ENCODE measurements around the gene FOXJ1. TPM values are rescaled to one million over a fixed set of nuclear protein-coding genes. Genes with fewer than 3 reads are reported as not detected.

Gene FOXJ1
- total RNA-seq, 1 donor from 2014 or later: under 0.01 TPM

GRCh38 chr17:76107509-76107908, 33.5 kb downstream of the FOXJ1 start:
- Histone ChIP-seq H3K4me3 (ENCODE audit: low read length in 3 of 3) (no peak overlapping the region), H3K27ac (ENCODE audit: low read depth, low read length) (no peak overlapping the region), H3K36me3 (ENCODE audit: control insufficient read depth in 3 of 3, insufficient read depth in 3 of 3, low read length in 3 of 3) (peaks cover 0 to 2% (median 0%) of the 10 kb centered on the region in 3 donors), H3K27me3 (ENCODE audit: control insufficient read depth in 3 of 3, insufficient read depth in 3 of 3, low read length in 3 of 3) (no peaks in the 10 kb centered on the region), H3K9me3 (ENCODE audit: control insufficient read depth in 3 of 3, low read length in 3 of 3) (no peaks in the 10 kb centered on the region), H3K9ac (ENCODE audit: low read depth in 1 of 3, low read length in 3 of 3) (no peak overlapping the region), H3K4me1 (ENCODE audit: control insufficient read depth in 3 of 3, insufficient read depth in 3 of 3, low read length in 3 of 3) (peaks cover 7 to 15% (median 12%) of the 10 kb centered on the region in 3 donors)

DNA sequence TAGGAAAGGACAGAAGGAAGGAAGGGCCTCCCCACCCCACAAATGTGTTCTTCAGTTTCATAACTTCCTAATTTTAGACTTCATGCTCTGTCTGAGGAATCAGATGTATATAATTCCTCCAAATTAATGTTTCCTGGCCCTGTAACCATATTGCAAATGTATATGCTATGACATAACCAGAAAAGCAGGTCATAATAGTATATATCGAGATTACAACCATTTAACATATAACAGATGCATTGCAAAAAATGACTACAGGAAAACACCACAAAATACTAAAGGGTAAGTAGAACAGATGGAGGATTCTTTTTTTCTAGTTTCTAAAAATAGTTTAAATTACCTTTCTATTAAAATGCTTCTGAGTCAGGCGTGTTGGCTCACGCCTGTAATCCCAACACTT, 34.3 kb downstream of the FOXJ1 start:
- H3K36me3 ChIP-seq (ENCODE audit: control insufficient read depth in 3 of 3, insufficient read depth in 3 of 3, low read length in 3 of 3): peaks cover 1 to 8% (median 2%) of the 10 kb centered on the region in 3 donors
- no peak overlapping the region for H3K4me3 ChIP-seq (ENCODE audit: low read length in 3 of 3)
- no peaks in the 10 kb centered on the region for H3K9me3 ChIP-seq (ENCODE audit: control insufficient read depth in 3 of 3, low read length in 3 of 3)
- peaks cover 15 to 19% (median 16%) of the 10 kb centered on the region in 3 donors for H3K4me1 ChIP-seq (ENCODE audit: control insufficient read depth in 3 of 3, insufficient read depth in 3 of 3, low read length in 3 of 3)
- no peaks in the 10 kb centered on the region for H3K27me3 ChIP-seq (ENCODE audit: control insufficient read depth in 3 of 3, insufficient read depth in 3 of 3, low read length in 3 of 3)
- no peak overlapping the region for H3K9ac ChIP-seq (ENCODE audit: low read depth in 1 of 3, low read length in 3 of 3)
- H3K27ac ChIP-seq (ENCODE audit: low read depth, low read length): no peak overlapping the region

GRCh38 chr17:76104896-76105231, 36.2 kb downstream of the FOXJ1 start:
- Histone ChIP-seq H3K27ac (ENCODE audit: low read depth, low read length) (no peak overlapping the region), H3K4me1 (ENCODE audit: control insufficient read depth in 3 of 3, insufficient read depth in 3 of 3, low read length in 3 of 3) (peaks cover 15 to 19% (median 16%) of the 10 kb centered on the region in 3 donors), H3K27me3 (ENCODE audit: control insufficient read depth in 3 of 3, insufficient read depth in 3 of 3, low read length in 3 of 3) (no peaks in the 10 kb centered on the region), H3K4me3 (ENCODE audit: low read length in 3 of 3) (no peak overlapping the region), H3K9ac (ENCODE audit: low read depth in 1 of 3, low read length in 3 of 3) (no peak overlapping the region), H3K9me3 (ENCODE audit: control insufficient read depth in 3 of 3, low read length in 3 of 3) (no peaks in the 10 kb centered on the region), H3K36me3 (ENCODE audit: control insufficient read depth in 3 of 3, insufficient read depth in 3 of 3, low read length in 3 of 3) (peaks cover 12 to 20% (median 13%) of the 10 kb centered on the region in 3 donors)

GRCh38 chr17:76104140-76104895, 36.7 kb downstream of the FOXJ1 start:
- Histone ChIP-seq H3K9ac (ENCODE audit: low read depth in 1 of 3, low read length in 3 of 3) (peak overlapping the region; percentile 71 to 91 (median 83)), H3K9me3 (ENCODE audit: control insufficient read depth in 3 of 3, low read length in 3 of 3) (no peaks in the 10 kb centered on the region), H3K27me3 (ENCODE audit: control insufficient read depth in 3 of 3, insufficient read depth in 3 of 3, low read length in 3 of 3) (no peaks in the 10 kb centered on the region), H3K4me1 (ENCODE audit: control insufficient read depth in 3 of 3, insufficient read depth in 3 of 3, low read length in 3 of 3) (peaks cover 15 to 19% (median 16%) of the 10 kb centered on the region in 3 donors), H3K36me3 (ENCODE audit: control insufficient read depth in 3 of 3, insufficient read depth in 3 of 3, low read length in 3 of 3) (peaks cover 18 to 22% (median 19%) of the 10 kb centered on the region in 3 donors), H3K4me3 (ENCODE audit: low read length in 3 of 3) (peak overlapping the region; percentile 72 to 95 (median 83)), H3K27ac (ENCODE audit: low read depth, low read length) (peak overlapping the region; percentile 69)

DNA sequence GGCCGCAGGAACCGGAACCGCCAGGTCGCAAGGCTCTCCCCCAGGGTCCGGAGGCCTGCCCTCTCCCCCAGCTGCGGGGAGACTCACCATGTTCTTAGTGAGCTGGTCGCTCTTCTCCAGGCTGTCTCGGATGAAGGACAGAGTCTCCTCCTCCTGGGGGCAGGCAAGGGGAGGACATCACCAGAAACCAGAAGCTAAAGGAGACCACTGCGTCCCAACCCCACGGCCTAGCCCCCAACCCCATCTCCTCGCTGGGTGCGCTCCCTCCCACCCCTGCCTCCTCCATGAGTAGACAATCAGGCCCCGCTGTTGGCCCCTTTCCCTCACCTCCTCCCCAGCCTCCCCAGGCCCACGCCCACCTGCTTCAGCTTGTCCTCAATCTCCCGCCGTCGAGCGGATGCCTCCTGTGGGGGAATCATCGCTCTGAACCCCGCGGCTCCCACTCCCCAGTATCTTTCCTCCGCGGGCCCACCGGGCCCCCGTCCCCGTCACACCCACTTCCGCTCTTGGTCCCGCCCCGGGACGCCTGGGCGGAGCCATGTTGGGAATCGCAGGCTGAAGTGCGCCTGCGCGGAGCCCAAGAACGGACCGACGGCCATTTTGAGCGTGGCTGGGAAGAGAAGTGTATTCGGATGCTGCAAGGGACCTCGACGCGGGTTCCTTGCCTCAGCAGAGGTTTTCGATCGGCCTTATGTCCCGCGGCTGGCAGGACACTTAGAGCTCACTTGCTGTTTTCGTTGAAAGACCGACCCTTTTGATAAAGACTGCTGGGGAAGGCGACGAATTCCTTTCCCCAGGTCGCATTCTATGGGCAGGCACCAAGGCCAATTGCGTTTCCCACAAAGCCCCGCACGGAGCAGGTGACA, 37.5 kb downstream of the FOXJ1 start, which contains the start of gene EXOC7:
Gene EXOC7, minus strand, starts transcription at position 514 of the 866 bp plus-strand sequence. Its CDS starts 95 bp downstream, at position 419.
- Histone ChIP-seq H3K9me3 (ENCODE audit: control insufficient read depth in 3 of 3, low read length in 3 of 3) (no peaks in the 10 kb centered on the region), H3K27me3 (ENCODE audit: control insufficient read depth in 3 of 3, insufficient read depth in 3 of 3, low read length in 3 of 3) (no peaks in the 10 kb centered on the region), H3K27ac (ENCODE audit: low read depth, low read length) (peak within 1 kb of the TSS; percentile 69), H3K9ac (ENCODE audit: low read depth in 1 of 3, low read length in 3 of 3) (peak within 1 kb of the TSS; percentile 71 to 91 (median 83)), H3K4me1 (ENCODE audit: control insufficient read depth in 3 of 3, insufficient read depth in 3 of 3, low read length in 3 of 3) (peaks cover 15 to 19% (median 16%) of the 10 kb centered on the region in 3 donors), H3K4me3 (ENCODE audit: low read length in 3 of 3) (peak within 1 kb of the TSS; percentile 72 to 95 (median 83)), H3K36me3 (ENCODE audit: control insufficient read depth in 3 of 3, insufficient read depth in 3 of 3, low read length in 3 of 3) (peaks cover 18 to 22% (median 19%) of the 10 kb centered on the region in 3 donors)

- peak overlapping the region; percentile 72 to 95 (median 83) for H3K4me3 ChIP-seq (ENCODE audit: low read length in 3 of 3)
- H3K27ac ChIP-seq (ENCODE audit: low read depth, low read length): peak overlapping the region; percentile 69
- H3K36me3 ChIP-seq (ENCODE audit: control insufficient read depth in 3 of 3, insufficient read depth in 3 of 3, low read length in 3 of 3): peaks cover 18 to 22% (median 19%) of the 10 kb centered on the region in 3 donors
- H3K9ac ChIP-seq (ENCODE audit: low read depth in 1 of 3, low read length in 3 of 3): peak overlapping the region; percentile 71 to 91 (median 76)
- no peaks in the 10 kb centered on the region for H3K27me3 ChIP-seq (ENCODE audit: control insufficient read depth in 3 of 3, insufficient read depth in 3 of 3, low read length in 3 of 3)
- H3K4me1 ChIP-seq (ENCODE audit: control insufficient read depth in 3 of 3, insufficient read depth in 3 of 3, low read length in 3 of 3): peaks cover 15 to 19% (median 16%) of the 10 kb centered on the region in 3 donors
- no peaks in the 10 kb centered on the region for H3K9me3 ChIP-seq (ENCODE audit: control insufficient read depth in 3 of 3, low read length in 3 of 3)
Observed at GRCh38 chr17:76102944-76103273, 38.1 kb downstream of the FOXJ1 start.

DNA sequence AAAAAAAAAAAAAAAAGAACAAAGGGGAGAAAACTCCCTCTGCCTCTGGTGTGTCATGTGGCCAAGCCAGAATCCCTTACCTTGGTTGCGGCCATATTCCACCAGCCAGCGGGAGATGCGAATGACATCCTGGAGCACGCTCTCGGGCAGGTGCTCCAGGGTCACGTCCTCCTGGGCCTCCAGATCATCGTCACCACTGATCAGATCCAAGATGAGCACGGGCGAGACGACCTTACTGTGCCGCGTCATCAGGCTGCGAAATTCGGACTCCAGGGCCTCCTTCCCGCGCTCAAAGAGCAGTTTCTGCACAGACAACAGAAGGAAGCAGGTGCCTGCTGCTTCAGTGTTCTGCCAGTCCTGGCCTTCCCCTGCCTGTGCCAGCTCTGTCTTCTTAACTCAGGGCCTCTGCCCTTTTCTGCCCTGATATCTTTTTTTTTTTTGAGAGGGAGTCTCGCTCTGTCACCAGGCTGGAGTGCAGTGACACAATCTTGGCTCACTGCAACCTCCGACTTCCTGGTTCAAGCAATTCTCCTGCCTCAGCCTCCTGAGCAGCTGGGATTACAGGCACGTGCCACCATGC, 43.2 kb downstream of the FOXJ1 start:
- no peak overlapping the region for H3K9ac ChIP-seq (ENCODE audit: low read depth in 1 of 3, low read length in 3 of 3)
- H3K4me3 ChIP-seq (ENCODE audit: low read length in 3 of 3): no peak overlapping the region
- peaks cover 46 to 55% (median 55%) of the 10 kb centered on the region in 3 donors for H3K36me3 ChIP-seq (ENCODE audit: control insufficient read depth in 3 of 3, insufficient read depth in 3 of 3, low read length in 3 of 3)

GRCh38 chr17:76095943-76096342, 45.1 kb downstream of the FOXJ1 start:
- Histone ChIP-seq H3K27me3 (ENCODE audit: control insufficient read depth in 3 of 3, insufficient read depth in 3 of 3, low read length in 3 of 3) (no peaks in the 10 kb centered on the region), H3K27ac (ENCODE audit: low read depth, low read length) (no peak overlapping the region), H3K4me1 (ENCODE audit: control insufficient read depth in 3 of 3, insufficient read depth in 3 of 3, low read length in 3 of 3) (no peaks in the 10 kb centered on the region), H3K36me3 (ENCODE audit: control insufficient read depth in 3 of 3, insufficient read depth in 3 of 3, low read length in 3 of 3) (peaks cover 45 to 62% (median 61%) of the 10 kb centered on the region in 3 donors), H3K4me3 (ENCODE audit: low read length in 3 of 3) (no peak overlapping the region), H3K9ac (ENCODE audit: low read depth in 1 of 3, low read length in 3 of 3) (no peak overlapping the region), H3K9me3 (ENCODE audit: control insufficient read depth in 3 of 3, low read length in 3 of 3) (no peaks in the 10 kb centered on the region)

More for the DNA sequence above, 43.2 kb downstream of the FOXJ1 start:
- H3K27me3 ChIP-seq (ENCODE audit: control insufficient read depth in 3 of 3, insufficient read depth in 3 of 3, low read length in 3 of 3): no peaks in the 10 kb centered on the region
- H3K4me1 ChIP-seq (ENCODE audit: control insufficient read depth in 3 of 3, insufficient read depth in 3 of 3, low read length in 3 of 3): peaks cover 7 to 10% (median 8%) of the 10 kb centered on the region in 3 donors
- H3K27ac ChIP-seq (ENCODE audit: low read depth, low read length): no peak overlapping the region
- no peaks in the 10 kb centered on the region for H3K9me3 ChIP-seq (ENCODE audit: control insufficient read depth in 3 of 3, low read length in 3 of 3)

- H3K36me3 ChIP-seq (ENCODE audit: control insufficient read depth in 3 of 3, insufficient read depth in 3 of 3, low read length in 3 of 3): peaks cover 54 to 71% (median 69%) of the 10 kb centered on the region in 3 donors
- no peak overlapping the region for H3K9ac ChIP-seq (ENCODE audit: low read depth in 1 of 3, low read length in 3 of 3)
- H3K27me3 ChIP-seq (ENCODE audit: control insufficient read depth in 3 of 3, insufficient read depth in 3 of 3, low read length in 3 of 3): no peaks in the 10 kb centered on the region
- no peaks in the 10 kb centered on the region for H3K4me1 ChIP-seq (ENCODE audit: control insufficient read depth in 3 of 3, insufficient read depth in 3 of 3, low read length in 3 of 3)
- H3K27ac ChIP-seq (ENCODE audit: low read depth, low read length): no peak overlapping the region
- no peak overlapping the region for H3K4me3 ChIP-seq (ENCODE audit: low read length in 3 of 3)
- no peaks in the 10 kb centered on the region for H3K9me3 ChIP-seq (ENCODE audit: control insufficient read depth in 3 of 3, low read length in 3 of 3)
Observed at GRCh38 chr17:76094046-76094445, 47.0 kb downstream of the FOXJ1 start.
